ENCODE results near the gene PTPRM. TPM values are rescaled to one million over a fixed set of nuclear protein-coding genes. Genes with fewer than 3 reads are reported as not detected.

Gene PTPRM
- polyA plus RNA-seq, 1 of the 3 experiments (the other 2 are of a cell fraction): 16.0 TPM

- H4K20me1 ChIP-seq (ENCODE audit: insufficient read depth): no peaks in the 10 kb centered on the region
- no peaks in the 10 kb centered on the region for H3K36me3 ChIP-seq (replicated peaks in 1 of 2; ENCODE audit: control insufficient read depth in 1 of 2, insufficient read depth in 2 of 2, low read length in 1 of 2)
- H3K9ac ChIP-seq: no peak overlapping the region
- no peak overlapping the region for H3K27ac ChIP-seq (ENCODE audit: low read depth in 2 of 2, low read length in 1 of 2)
- ChIA-PET POLR2A (no interaction called here), CTCF (interaction anchor here (0.8 to 1.0 kb wide), 2 partner anchors 39 to 81 kb away, joined by 3 read pairs; no protein-coding TSS in a partner anchor)
- H3K4me2 ChIP-seq: no peak overlapping the region
- H3K27me3 ChIP-seq (ENCODE audit: insufficient read depth): no peaks in the 10 kb centered on the region
- no peaks in the 10 kb centered on the region; a peak in 1 of 4 replicates for H3K4me1 ChIP-seq (ENCODE audit: control insufficient read depth in 1 of 2, insufficient read depth in 2 of 2, low read depth in 1 of 2, low read length in 1 of 2)
- DNase-seq: no peak
- H3K9me3 ChIP-seq: no peaks in the 10 kb centered on the region
- H3K4me3 ChIP-seq (ENCODE audit: low read depth in 2 of 2, low read length in 1 of 2): no peak overlapping the region
- TF ChIP-seq GATA2 (CRISPR knock-in tag; IDR thresholded peaks at IDR 0.05) (no peak), IRF3 (IDR thresholded peaks at IDR 0.05; ENCODE audit: low read depth, low read length) (no peak), RAD21 (IDR thresholded peaks at IDR 0.05; ENCODE audit: low read length) (no peak), NRF1 (IDR thresholded peaks at IDR 0.05; ENCODE audit: low read depth, low read length) (no peak), YY1 (IDR thresholded peaks at IDR 0.05; ENCODE audit: low read depth) (no peak), MEF2A (IDR thresholded peaks at IDR 0.05; ENCODE audit: borderline replicate concordance, low read depth) (no peak), FOXM1 (IDR thresholded peaks at IDR 0.05; ENCODE audit: low read depth) (no peak), ZBTB33 (IDR thresholded peaks at IDR 0.05; ENCODE audit: borderline replicate concordance, low read depth) (no peak), RFX5 (IDR thresholded peaks at IDR 0.05; ENCODE audit: low read length) (no peak), CHD2 (IDR thresholded peaks at IDR 0.05; ENCODE audit: low read length, partially characterized antibody) (no peak), MXI1 (IDR thresholded peaks at IDR 0.05; ENCODE audit: low read depth, low read length) (no peak), EZH2phosphoT487 (IDR thresholded peaks at IDR 0.05; ENCODE audit: borderline replicate concordance, low read depth) (no peak), RXRA (IDR thresholded peaks at IDR 0.05; ENCODE audit: borderline replicate concordance, low read depth) (no peak), USF1 (IDR thresholded peaks at IDR 0.05; ENCODE audit: borderline replicate concordance, low read depth) (no peak), FOXJ3 (CRISPR knock-in tag; IDR thresholded peaks at IDR 0.05) (no peak), CTCF (IDR thresholded peaks at IDR 0.05) (no peak), GABPA (IDR thresholded peaks at IDR 0.05; ENCODE audit: low read depth) (no peak), TEAD4 (IDR thresholded peaks at IDR 0.05; ENCODE audit: borderline replicate concordance, insufficient read depth) (no peak)
- H3F3A ChIP-seq (replicated peaks; ENCODE audit: insufficient read depth): no peaks in the 10 kb centered on the region
- 27% methylated on average over 2 of the region's 2 CpGs for WGBS (ENCODE audit: low lambda C conversion rate)
- H2AFZ ChIP-seq (ENCODE audit: low read depth): no peak overlapping the region
- no peaks in the 10 kb centered on the region for H3K9me2 ChIP-seq
- H3K79me2 ChIP-seq (ENCODE audit: insufficient read depth): no peaks in the 10 kb centered on the region
These were observed 90.8 kb downstream of the PTPRM start for GRCh38 chr18:7657937-7658336.
